Loucy (cell line): Measurements from ENCODE around the gene C1QTNF3.

ENCODE experiments used
- EZH2phosphoT487 ChIP-seq: fragments of 200-600 bp; IDR thresholded peaks from 2 replicates; pipeline ENCODE4 v1.6.1; 2018; ENCODE audit warnings: antibody characterized with exemption, mild to moderate bottlenecking, moderate library complexity, borderline replicate concordance
- TF ChIP-seq, protein P1 (sequence below): fragments of 200-600 bp; sonication (generic); conservative IDR thresholded peaks from 2 replicates; pipeline ENCODE4 v1.5.1; 2014; ENCODE audit warnings: mild to moderate bottlenecking, antibody characterized with exemption, low read length

GRCh38 chr5:34038838-34039237 lies 4.2 kb downstream of the C1QTNF3 start:
- TF ChIP-seq, protein P1, sequence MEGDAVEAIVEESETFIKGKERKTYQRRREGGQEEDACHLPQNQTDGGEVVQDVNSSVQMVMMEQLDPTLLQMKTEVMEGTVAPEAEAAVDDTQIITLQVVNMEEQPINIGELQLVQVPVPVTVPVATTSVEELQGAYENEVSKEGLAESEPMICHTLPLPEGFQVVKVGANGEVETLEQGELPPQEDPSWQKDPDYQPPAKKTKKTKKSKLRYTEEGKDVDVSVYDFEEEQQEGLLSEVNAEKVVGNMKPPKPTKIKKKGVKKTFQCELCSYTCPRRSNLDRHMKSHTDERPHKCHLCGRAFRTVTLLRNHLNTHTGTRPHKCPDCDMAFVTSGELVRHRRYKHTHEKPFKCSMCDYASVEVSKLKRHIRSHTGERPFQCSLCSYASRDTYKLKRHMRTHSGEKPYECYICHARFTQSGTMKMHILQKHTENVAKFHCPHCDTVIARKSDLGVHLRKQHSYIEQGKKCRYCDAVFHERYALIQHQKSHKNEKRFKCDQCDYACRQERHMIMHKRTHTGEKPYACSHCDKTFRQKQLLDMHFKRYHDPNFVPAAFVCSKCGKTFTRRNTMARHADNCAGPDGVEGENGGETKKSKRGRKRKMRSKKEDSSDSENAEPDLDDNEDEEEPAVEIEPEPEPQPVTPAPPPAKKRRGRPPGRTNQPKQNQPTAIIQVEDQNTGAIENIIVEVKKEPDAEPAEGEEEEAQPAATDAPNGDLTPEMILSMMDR = no peak
- TF ChIP-seq EZH2phosphoT487 = no peak
